ENCODE measurements around the gene ATG13. TPM values are rescaled to one million over a fixed set of nuclear protein-coding genes. Genes with fewer than 3 reads are reported as not detected.
A peak's percentile ranks its signal among the peaks of the same experiment; 100 is the strongest.
"Not testable (repeated sequence)": the region's sequence is repeated elsewhere in the genome, so short reads cannot be mapped to it uniquely, and the experiment has no call there.

Gene ATG13
- total and polyA plus RNA-seq, 4 donors, result 29.9 to 72.7 (median 53.0) TPM

DNA sequence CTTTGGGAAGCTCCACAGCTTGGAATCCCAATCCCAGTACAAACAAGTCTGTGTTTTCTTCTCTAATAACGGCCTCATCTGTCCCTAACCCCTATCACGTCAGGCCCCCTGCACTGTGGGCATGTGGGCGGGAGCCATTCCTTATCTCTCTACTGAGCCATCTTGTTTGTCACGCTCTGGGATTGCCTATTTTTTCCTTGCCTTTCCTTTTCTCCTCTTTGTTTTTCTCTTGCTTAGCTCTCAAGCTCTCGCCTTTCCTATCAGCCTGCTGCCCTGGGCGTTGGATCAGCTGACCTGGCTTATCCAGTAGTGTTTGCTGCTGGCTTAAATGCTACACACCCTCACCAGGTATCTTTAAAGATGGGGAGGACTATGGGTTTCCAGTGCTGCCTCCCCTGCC, 47.3 kb downstream of the ATG13 start:
- intact Hi-C loops (cut with DNase I), result no loop called here
- Histone ChIP-seq H3K4me1 (ENCODE audit: control insufficient read depth in 1 of 2, insufficient read depth in 2 of 2, low read length in 2 of 2) (peaks cover 2 to 5% of the 10 kb centered on the region in 2 donors), H3K36me3 (ENCODE audit: control insufficient read depth in 1 of 2, insufficient read depth in 2 of 2, low read length in 1 of 2) (peaks cover 6 to 11% of the 10 kb centered on the region in 2 donors), H3K27ac (ENCODE audit: low read depth in 1 of 2, low read length in 2 of 2) (no peak overlapping the region), H3K9me3 (ENCODE audit: control insufficient read depth, low read length) (no peaks in the 10 kb centered on the region), H3K4me3 (ENCODE audit: low read length in 2 of 2) (no peak overlapping the region), H3K27me3 (ENCODE audit: control insufficient read depth in 1 of 2, insufficient read depth in 2 of 2, low read length in 1 of 2) (no peaks in the 10 kb centered on the region)
- WGBS, 2 donors, result 69 to 70% methylated on average over 6 of the region's 6 CpGs
- ATAC-seq (ENCODE audit: low FRiP score) (no peak), DNase-seq (no peak)

- no peak overlapping the region for H3K4me3 ChIP-seq (ENCODE audit: low read length in 2 of 2)
- peaks cover 6 to 11% of the 10 kb centered on the region in 2 donors for H3K36me3 ChIP-seq (ENCODE audit: control insufficient read depth in 1 of 2, insufficient read depth in 2 of 2, low read length in 1 of 2)
- no peak for DNase-seq
- intact Hi-C loops (cut with DNase I), result no loop called here
- WGBS, 2 donors, result 57 to 66% methylated on average over 1 of the region's 1 CpG
- no peak overlapping the region for H3K27ac ChIP-seq (ENCODE audit: low read depth in 1 of 2, low read length in 2 of 2)
- H3K9me3 ChIP-seq (ENCODE audit: control insufficient read depth, low read length), result no peaks in the 10 kb centered on the region
- ATAC-seq (ENCODE audit: low FRiP score), result no peak
- peaks cover 2 to 5% of the 10 kb centered on the region in 2 donors for H3K4me1 ChIP-seq (ENCODE audit: control insufficient read depth in 1 of 2, insufficient read depth in 2 of 2, low read length in 2 of 2)
- H3K27me3 ChIP-seq (ENCODE audit: control insufficient read depth in 1 of 2, insufficient read depth in 2 of 2, low read length in 1 of 2), result no peaks in the 10 kb centered on the region
These were observed 48.0 kb downstream of the ATG13 start for GRCh38 chr11:46665356-46665755.

DNA sequence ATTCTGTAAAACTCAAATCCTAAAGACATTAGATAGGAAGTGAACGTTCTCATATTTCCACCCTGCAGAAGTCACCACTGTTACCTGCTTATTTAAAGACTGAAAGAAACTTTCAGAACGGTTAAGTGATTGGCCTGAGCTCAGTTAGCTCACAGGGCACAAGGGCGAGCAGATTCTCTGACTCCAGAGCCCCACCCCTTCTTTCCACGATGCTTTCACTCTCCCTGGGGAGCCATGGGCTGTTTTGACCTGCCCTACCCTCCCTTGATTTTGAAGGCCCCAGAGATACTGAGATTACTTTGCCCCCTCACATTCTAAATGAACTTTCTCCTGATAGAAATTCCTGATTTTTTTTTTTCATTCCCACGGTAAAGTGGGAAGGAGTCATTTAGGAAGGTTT, 49.2 kb downstream of the ATG13 start:
- Histone ChIP-seq H3K36me3 (ENCODE audit: control insufficient read depth in 1 of 2, insufficient read depth in 2 of 2, low read length in 1 of 2) (peaks cover 5 to 11% of the 10 kb centered on the region in 2 donors), H3K27ac (ENCODE audit: low read depth in 1 of 2, low read length in 2 of 2) (peak overlapping the region; percentile 48 to 58), H3K4me3 (ENCODE audit: low read length in 2 of 2) (no peak overlapping the region), H3K4me1 (ENCODE audit: control insufficient read depth in 1 of 2, insufficient read depth in 2 of 2, low read length in 2 of 2) (peaks cover 2 to 5% of the 10 kb centered on the region in 2 donors), H3K27me3 (ENCODE audit: control insufficient read depth in 1 of 2, insufficient read depth in 2 of 2, low read length in 1 of 2) (no peaks in the 10 kb centered on the region), H3K9me3 (ENCODE audit: control insufficient read depth, low read length) (no peaks in the 10 kb centered on the region)
- DNase-seq (no peak), ATAC-seq (ENCODE audit: low FRiP score) (peak; percentile 65)
- intact Hi-C loops (cut with DNase I), result no loop called here
- 19 to 24% methylated on average over 5 of the region's 5 CpGs for WGBS, 2 donors

GRCh38 chr11:46667043-46667481, 49.7 kb downstream of the ATG13 start:
- no peak overlapping the region for H3K4me3 ChIP-seq (ENCODE audit: low read length in 2 of 2)
- peak overlapping the region; percentile 1 to 34 for H3K27ac ChIP-seq (ENCODE audit: low read depth in 1 of 2, low read length in 2 of 2)
- H3K36me3 ChIP-seq (ENCODE audit: control insufficient read depth in 1 of 2, insufficient read depth in 2 of 2, low read length in 1 of 2), result peaks cover 2 to 14% of the 10 kb centered on the region in 2 donors
- intact Hi-C loops (cut with DNase I), result no loop called here
- 0 to 12% methylated on average over 2 of the region's 2 CpGs for WGBS, 2 donors
- ATAC-seq (ENCODE audit: low FRiP score), result peak; percentile 65
- no peaks in the 10 kb centered on the region for H3K27me3 ChIP-seq (ENCODE audit: control insufficient read depth in 1 of 2, insufficient read depth in 2 of 2, low read length in 1 of 2)
- peaks cover 2 to 5% of the 10 kb centered on the region in 2 donors for H3K4me1 ChIP-seq (ENCODE audit: control insufficient read depth in 1 of 2, insufficient read depth in 2 of 2, low read length in 2 of 2)
- no peak for DNase-seq
- H3K9me3 ChIP-seq (ENCODE audit: control insufficient read depth, low read length), result no peaks in the 10 kb centered on the region

GRCh38 chr11:46668480-46669085, 51.2 kb downstream of the ATG13 start:
- DNase-seq (no peak), ATAC-seq (ENCODE audit: low FRiP score) (no peak)
- Histone ChIP-seq H3K36me3 (ENCODE audit: control insufficient read depth in 1 of 2, insufficient read depth in 2 of 2, low read length in 1 of 2) (peaks cover 2 to 14% of the 10 kb centered on the region in 2 donors), H3K4me3 (ENCODE audit: low read length in 2 of 2) (no peak overlapping the region), H3K9me3 (ENCODE audit: control insufficient read depth, low read length) (no peaks in the 10 kb centered on the region), H3K27me3 (ENCODE audit: control insufficient read depth in 1 of 2, insufficient read depth in 2 of 2, low read length in 1 of 2) (no peaks in the 10 kb centered on the region), H3K27ac (ENCODE audit: low read depth in 1 of 2, low read length in 2 of 2) (no peak overlapping the region), H3K4me1 (ENCODE audit: control insufficient read depth in 1 of 2, insufficient read depth in 2 of 2, low read length in 2 of 2) (peaks cover 2 to 5% of the 10 kb centered on the region in 2 donors)
- intact Hi-C loops (cut with DNase I), result no loop called here
- 92 to 94% methylated on average over 12 of the region's 12 CpGs for WGBS, 2 donors

- WGBS, 2 donors, result 75 to 80% methylated on average over 3 of the region's 3 CpGs
- peaks cover 0 to 14% of the 10 kb centered on the region in 2 donors for H3K36me3 ChIP-seq (ENCODE audit: control insufficient read depth in 1 of 2, insufficient read depth in 2 of 2, low read length in 1 of 2)
- no peak overlapping the region for H3K4me3 ChIP-seq (ENCODE audit: low read length in 2 of 2)
- no peaks in the 10 kb centered on the region for H3K27me3 ChIP-seq (ENCODE audit: control insufficient read depth in 1 of 2, insufficient read depth in 2 of 2, low read length in 1 of 2)
- DNase-seq (no peak), ATAC-seq (ENCODE audit: low FRiP score) (no peak)
- H3K27ac ChIP-seq (ENCODE audit: low read depth in 1 of 2, low read length in 2 of 2), result no peak overlapping the region
- no peaks in the 10 kb centered on the region for H3K9me3 ChIP-seq (ENCODE audit: control insufficient read depth, low read length)
- intact Hi-C loops (cut with DNase I), result no loop called here
- peaks cover 2 to 5% of the 10 kb centered on the region in 2 donors for H3K4me1 ChIP-seq (ENCODE audit: control insufficient read depth in 1 of 2, insufficient read depth in 2 of 2, low read length in 2 of 2)
These were observed 52.4 kb downstream of the ATG13 start for GRCh38 chr11:46669711-46670139.

DNA sequence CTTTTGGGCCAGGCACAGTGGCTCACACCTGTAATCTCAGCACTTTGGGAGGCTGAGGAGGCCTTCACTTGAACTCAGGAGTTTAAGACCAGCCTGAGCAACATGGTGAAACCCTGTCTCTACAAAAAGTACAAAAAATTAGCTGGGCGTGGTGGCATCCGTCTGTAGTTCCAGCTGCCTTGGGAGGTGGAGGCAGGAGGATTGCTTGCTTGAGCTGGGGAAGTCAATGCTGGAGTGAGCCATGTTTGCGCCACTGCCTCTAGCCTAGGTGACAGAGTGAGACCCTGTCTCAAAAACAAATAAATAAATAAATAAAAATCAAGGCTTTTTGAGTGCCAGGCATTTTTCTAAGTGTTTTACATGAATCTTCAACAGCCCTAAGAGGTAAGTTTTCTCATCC, 53.2 kb downstream of the ATG13 start:
- H3K4me1 ChIP-seq (ENCODE audit: control insufficient read depth in 1 of 2, insufficient read depth in 2 of 2, low read length in 2 of 2); H3K4me3 ChIP-seq (ENCODE audit: low read length in 2 of 2); intact Hi-C loops (cut with DNase I); DNase-seq; H3K27me3 ChIP-seq (ENCODE audit: control insufficient read depth in 1 of 2, insufficient read depth in 2 of 2, low read length in 1 of 2); H3K27ac ChIP-seq (ENCODE audit: low read depth in 1 of 2, low read length in 2 of 2); H3K9me3 ChIP-seq (ENCODE audit: control insufficient read depth, low read length); ATAC-seq (ENCODE audit: low FRiP score): not testable (repeated sequence)
- 94% methylated on average over 3 of the region's 3 CpGs for WGBS, 2 donors
- peaks cover 0 to 12% of the 10 kb centered on the region in 2 donors for H3K36me3 ChIP-seq (ENCODE audit: control insufficient read depth in 1 of 2, insufficient read depth in 2 of 2, low read length in 1 of 2)

DNA sequence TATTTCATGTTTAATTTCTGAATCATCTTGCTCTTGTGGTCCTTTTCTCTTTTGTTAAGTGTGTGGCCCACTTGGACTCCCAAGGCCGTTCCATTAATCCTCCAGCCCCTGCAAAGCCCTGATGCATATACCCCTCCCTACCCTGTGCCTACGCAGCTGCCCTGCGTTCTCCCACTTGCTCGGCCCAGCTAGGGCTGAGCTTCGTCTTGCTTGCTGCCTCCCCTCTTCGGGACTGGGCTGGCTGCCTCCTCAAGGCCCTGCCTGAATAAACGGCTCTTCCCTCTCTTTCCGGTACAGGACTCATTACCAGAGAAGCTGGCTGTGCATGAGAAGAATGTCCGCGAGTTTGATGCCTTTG, 54.6 kb downstream of the ATG13 start:
- Histone ChIP-seq H3K4me3 (ENCODE audit: low read length in 2 of 2) (no peak overlapping the region), H3K9me3 (ENCODE audit: control insufficient read depth, low read length) (no peaks in the 10 kb centered on the region), H3K4me1 (ENCODE audit: control insufficient read depth in 1 of 2, insufficient read depth in 2 of 2, low read length in 2 of 2) (peaks cover 2% of the 10 kb centered on the region in 2 donors), H3K27ac (ENCODE audit: low read depth in 1 of 2, low read length in 2 of 2) (no peak overlapping the region), H3K27me3 (ENCODE audit: control insufficient read depth in 1 of 2, insufficient read depth in 2 of 2, low read length in 1 of 2) (no peaks in the 10 kb centered on the region), H3K36me3 (ENCODE audit: control insufficient read depth in 1 of 2, insufficient read depth in 2 of 2, low read length in 1 of 2) (peaks cover 0 to 12% of the 10 kb centered on the region in 2 donors)
- intact Hi-C loops (cut with DNase I), result no loop called here
- WGBS, 2 donors, result 86 to 87% methylated on average over 10 of the region's 10 CpGs
- DNase-seq, result peak in 1 of 2 donors; percentile 13
- ATAC-seq (ENCODE audit: low FRiP score), result no peak

GRCh38 chr11:46672381-46672839, 55.1 kb downstream of the ATG13 start:
- H3K27ac ChIP-seq (ENCODE audit: low read depth in 1 of 2, low read length in 2 of 2), result no peak overlapping the region
- H3K27me3 ChIP-seq (ENCODE audit: control insufficient read depth in 1 of 2, insufficient read depth in 2 of 2, low read length in 1 of 2), result no peaks in the 10 kb centered on the region
- peaks cover 0 to 12% of the 10 kb centered on the region in 2 donors for H3K36me3 ChIP-seq (ENCODE audit: control insufficient read depth in 1 of 2, insufficient read depth in 2 of 2, low read length in 1 of 2)
- H3K4me1 ChIP-seq (ENCODE audit: control insufficient read depth in 1 of 2, insufficient read depth in 2 of 2, low read length in 2 of 2), result no peaks in the 10 kb centered on the region
- peak in 1 of 2 donors; percentile 50 for DNase-seq
- intact Hi-C loops (cut with DNase I), result no loop called here
- H3K9me3 ChIP-seq (ENCODE audit: control insufficient read depth, low read length), result no peaks in the 10 kb centered on the region
- ATAC-seq (ENCODE audit: low FRiP score), result no peak
- no peak overlapping the region for H3K4me3 ChIP-seq (ENCODE audit: low read length in 2 of 2)
- 82 to 83% methylated on average over 6 of the region's 7 CpGs for whole genome bisulfite sequencing, 2 donors

All from aorta (tissue), 5 donors.